ENCODE data around the gene B3GAT3.
A peak's percentile ranks its signal among the peaks of the same experiment; 100 is the strongest.
"Not testable (repeated sequence)": the region's sequence is repeated elsewhere in the genome, so short reads cannot be mapped to it uniquely, and the experiment has no call there.

B3GAT3 gene

DNA sequence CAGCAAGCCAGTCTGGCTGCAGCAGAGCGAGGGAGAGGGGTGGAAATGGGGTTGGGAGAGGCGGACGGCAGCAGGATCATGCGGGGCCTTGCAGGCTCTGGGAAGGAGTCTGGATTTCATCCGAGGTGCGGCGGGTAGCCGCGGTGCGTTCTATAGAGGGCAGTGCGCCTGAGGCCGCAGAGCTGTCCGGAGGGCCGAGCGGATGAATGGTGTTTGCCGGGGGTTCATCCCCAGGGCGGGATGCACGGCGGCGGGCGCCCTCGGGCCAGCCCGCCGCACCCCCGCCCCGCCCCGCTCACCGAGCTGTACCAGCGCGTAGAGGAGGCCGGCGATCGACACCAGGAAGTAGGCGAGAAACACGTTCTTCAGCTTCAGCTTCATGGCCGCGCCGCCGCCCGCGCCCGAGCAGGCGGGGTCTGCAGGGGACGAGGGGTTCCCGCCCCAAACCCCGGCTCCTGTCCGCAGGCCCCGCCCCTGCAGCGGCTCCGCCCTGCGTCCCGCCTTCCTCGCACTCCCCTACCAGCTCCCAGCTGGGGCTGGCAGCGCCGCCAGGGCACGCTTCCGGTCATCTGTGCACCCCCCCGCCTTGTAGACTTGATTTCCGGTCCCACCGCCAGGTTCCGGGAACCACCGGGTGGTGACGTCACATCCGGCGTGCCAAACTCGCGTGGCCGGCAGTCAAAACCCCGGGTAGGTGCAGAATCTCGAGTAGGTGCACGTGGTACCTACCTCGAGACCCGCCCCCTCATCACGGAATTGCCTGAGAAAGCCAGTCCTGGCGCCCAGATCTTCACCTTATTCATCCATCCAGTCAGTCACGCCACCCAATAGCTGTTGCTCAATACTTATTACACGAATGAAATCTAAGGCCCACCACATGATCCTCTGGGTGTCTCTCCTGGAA, at the start of gene B3GAT3:
B3GAT3 (minus strand) TSS at position 420 of the 904 bp plus-strand sequence; CDS start at position 381, 39 bp downstream.
- DNase-seq, result peak; percentile 94

DNA sequence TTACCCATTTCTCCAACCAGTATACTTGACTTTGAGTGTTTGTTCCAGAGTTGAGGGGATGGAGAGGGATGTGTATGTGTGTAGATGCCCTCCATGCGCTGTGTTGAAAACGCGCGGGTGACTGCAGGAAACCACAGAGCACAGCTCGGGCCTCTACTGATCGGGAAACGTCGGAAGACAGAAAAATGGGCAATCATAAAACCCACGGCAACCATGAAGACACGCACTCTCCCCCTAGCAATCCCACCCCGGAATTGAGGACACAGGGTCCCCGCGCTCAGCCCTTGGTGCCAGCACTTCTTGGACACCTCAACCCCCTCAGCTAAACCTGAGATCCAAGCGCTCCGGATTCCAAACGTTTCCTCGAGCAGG, 49.4 kb upstream of the B3GAT3 start:
- DNase-seq, result peak; percentile 64 to 67

DNA sequence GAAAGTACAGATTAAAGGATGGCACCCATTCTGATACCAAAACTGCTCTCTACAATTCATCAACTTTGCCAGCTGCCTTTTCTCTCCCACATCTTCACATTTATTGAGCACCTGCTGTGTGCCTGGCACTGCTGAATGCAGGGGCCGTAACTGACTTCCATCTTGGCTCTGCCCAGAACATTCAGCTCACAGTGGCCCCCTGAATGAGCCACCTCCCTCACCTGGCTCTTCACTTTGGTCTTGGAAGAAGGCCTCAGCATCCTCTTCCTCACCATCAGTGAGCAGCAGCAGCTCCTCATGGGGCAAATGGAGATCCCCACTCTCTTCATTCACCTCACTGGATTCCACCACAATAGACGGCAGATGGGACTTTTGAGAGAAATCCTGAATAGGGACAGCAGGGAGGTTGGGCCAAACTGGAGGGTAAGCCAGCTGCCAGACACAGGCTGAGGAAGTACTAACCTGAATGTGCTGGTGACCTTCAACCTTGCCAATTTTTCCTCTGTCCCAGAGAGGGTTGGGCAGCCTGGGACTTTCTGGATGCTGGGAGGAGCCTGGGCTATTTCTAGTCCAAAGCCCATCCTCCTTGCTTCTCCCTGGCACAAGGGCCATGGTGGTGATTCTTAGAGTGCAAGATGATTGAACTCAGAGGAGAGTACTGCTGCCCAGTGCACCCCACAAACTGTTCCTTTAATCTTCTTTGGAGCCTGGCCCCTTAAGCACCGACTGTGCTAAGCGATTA, 47.8 kb upstream of the B3GAT3 start:
- no peak for DNase-seq

DNA sequence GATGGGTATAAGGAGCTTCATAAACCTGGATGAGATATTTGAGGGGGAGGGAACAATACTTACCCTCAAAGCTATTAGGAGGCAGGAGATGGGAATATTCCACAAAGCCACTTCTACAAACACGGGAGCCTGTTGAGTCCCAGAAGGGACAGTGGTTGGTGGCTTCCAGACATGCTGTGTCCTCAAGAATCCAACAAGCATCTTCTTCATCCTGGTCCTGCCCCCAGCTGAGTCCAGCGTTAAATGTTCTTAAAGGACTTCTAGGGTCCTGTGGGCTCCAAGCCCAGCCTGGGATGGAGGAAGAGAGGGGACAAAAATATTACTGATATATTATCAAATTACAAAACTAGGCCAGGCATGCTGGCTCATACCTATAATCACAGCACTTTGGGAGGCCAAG, 45.7 kb upstream of the B3GAT3 start:
- no peak for DNase-seq

DNA sequence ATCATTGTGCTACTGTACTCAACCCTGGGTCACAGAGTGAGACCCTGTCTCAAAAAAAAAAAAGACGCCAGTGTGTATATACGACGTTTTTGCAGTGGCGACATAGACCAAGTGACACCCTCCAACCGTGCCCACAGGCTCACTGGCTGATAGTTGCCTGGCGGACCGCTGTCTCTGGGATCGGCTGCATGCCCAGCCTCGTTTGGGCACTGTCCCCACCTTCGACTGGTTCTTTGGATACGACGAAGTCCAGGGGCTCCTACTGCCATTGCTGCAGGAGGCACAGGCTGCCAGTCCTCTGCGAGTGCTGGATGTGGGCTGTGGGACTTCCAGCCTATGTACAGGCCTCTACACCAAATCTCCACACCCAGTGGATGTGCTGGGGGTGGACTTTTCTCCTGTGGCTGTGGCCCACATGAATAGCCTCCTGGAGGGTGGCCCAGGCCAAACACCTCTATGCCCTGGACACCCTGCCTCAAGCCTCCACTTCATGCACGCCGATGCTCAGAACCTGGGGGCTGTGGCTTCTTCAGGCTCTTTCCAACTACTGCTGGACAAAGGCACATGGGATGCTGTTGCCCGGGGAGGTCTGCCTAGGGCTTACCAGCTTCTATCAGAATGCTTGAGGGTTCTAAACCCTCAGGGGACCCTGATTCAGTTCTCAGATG, 44.6 kb upstream of the B3GAT3 start:
- no peak for DNase-seq

DNA sequence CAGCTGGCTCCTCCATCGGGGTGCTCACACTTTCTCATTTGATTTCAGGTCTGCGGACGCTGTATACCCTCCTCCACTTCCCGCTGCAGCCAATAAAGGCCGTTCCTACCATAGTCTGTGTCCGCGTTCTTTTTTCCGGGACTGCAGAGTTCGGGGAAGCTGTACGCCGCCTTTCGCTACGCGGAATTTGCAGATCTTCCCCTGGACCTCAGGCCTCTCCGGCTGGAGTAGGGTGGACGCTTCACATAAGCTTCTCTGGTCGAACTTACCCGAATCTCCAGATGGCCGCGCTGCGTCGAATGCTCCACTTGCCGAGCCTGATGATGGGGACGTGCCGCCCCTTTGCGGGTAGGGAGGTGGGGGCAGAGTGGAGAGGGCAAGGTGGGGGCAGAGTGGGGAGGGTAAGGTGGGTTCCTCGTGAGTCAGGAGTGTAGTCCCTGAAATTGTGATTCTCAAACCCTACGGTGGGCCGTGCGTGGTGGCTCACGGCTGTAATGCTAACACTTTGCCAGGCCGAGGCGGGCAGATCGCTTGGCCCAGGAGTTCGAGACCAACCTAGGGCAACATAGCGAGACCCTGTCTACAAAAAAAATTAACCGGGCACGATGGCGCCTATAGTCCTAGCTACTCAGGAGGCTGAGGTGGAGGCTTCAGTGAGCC, 43.9 kb upstream of the B3GAT3 start:
- peak; percentile 35 to 66 for DNase-seq

DNA sequence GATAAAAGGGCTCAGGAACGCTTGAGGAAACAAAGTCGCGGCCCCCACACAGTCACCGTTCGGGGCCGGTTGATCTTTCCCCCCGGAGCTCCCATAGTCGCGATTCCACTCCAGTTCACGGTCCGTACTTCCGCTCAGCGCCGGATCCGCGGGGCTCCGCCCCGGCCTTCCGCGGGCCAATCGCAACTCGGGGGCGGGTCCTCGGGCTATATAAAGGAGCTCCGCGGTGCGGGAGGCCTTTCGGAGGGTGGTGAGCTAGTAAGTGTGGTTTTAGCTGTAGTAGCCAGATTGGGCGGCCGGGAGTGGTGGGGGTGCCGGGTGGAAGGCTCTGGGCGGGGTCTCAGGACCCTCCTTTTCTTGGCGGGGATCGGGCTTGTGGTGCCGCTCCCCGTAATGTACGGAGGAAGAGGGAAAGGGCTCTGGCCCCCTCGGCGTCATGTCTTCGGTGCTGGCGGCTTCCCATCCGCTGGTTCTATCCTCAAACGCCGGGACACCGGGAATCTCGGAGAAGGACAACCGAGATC, 43.4 kb upstream of the B3GAT3 start, which contains the start of the genes C11orf98 and CSKMT:
C11orf98 (minus strand) TSS at position 136 of the 524 bp plus-strand sequence; CDS start at position 95, 41 bp downstream.
CSKMT (plus strand) TSS at position 238 of the 524 bp plus-strand sequence. CDS start 568 bp downstream, outside the sequence.
- DNase-seq, result peak; percentile 84 to 85

DNA sequence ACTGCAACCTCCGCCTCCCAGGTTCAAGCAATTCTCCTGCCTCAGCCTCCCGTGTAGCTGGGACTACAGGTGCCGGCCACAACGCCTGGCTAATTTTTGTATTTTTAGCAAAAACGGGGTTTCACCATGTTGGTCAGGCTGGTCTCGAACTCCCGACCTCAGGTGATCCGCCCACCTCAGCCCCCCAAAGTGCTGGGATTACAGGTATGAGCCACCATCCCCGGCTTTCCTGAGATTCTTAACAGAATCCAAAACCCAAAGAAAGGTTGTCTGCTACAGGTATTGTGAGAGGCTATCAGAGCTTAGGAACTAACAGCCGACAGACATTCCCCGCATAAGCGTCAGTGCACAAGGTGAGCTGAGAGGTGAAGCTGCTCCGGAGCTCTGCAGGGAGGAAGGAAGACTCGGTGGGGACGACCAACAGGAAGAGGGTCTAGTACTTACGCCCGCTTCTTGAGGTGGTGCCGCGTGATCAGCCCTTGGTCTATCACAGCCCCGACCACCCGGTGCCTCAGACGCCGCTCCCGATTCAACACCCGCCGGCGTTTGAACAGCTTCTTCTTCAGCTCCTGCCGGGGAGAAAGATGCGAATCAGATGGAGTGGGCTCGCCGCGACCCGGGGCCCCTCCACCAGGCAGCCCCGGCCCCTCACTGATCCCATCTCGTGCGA, 42.8 kb upstream of the B3GAT3 start:
- DNase-seq, result peak; percentile 52 to 58

DNA sequence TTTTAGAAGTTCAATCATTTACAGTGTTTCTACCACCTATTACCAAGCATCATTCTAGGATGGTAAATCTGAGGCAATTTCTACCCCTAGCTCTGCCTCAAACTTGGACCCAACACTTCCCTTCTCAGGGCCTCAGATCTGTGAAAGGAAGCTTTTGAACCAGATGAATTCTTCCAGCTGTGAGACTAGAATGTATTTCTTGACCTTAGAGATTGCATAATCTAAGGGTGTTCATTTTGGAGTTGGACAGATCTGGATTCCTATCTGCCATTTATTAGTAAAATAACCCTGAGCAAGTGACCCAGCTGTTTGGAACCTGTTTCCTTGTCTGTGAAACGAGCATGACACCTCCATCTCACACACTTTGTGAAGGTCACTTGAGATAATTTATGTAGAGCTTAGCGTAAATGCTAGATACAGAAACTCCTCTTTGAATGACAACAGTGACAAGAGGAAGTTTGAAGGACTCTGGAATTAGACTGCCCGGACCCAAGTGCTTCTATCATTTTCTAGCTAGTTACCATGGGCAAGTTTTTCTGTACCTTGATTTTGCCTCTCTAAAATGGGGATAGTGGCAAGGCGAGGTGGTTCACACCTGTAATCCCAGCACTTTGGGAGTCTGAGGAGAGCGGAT, 35.1 kb upstream of the B3GAT3 start:
- DNase-seq, result peak in 1 of 2 experiments; percentile 12

DNA sequence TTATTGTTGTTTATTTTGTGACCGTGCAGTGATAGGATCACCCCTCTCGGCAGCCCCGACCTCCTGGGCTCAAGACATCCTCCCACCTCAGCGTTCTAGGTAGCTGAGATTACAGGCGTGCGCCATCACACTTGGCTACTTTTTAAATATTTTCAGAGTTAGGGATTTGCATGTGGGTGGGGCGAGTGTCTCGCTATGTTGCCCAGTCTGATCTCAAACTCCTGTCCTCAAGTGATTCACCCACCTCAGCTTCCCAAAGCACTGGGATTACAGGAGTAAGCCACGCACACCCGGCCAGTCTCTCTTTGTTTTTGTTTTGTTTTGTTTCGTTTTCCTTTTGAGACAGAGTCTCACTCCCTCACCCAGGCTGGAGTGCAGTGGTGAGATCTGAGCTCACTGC, 32.5 kb upstream of the B3GAT3 start:
- DNase-seq, result no peak

DNA sequence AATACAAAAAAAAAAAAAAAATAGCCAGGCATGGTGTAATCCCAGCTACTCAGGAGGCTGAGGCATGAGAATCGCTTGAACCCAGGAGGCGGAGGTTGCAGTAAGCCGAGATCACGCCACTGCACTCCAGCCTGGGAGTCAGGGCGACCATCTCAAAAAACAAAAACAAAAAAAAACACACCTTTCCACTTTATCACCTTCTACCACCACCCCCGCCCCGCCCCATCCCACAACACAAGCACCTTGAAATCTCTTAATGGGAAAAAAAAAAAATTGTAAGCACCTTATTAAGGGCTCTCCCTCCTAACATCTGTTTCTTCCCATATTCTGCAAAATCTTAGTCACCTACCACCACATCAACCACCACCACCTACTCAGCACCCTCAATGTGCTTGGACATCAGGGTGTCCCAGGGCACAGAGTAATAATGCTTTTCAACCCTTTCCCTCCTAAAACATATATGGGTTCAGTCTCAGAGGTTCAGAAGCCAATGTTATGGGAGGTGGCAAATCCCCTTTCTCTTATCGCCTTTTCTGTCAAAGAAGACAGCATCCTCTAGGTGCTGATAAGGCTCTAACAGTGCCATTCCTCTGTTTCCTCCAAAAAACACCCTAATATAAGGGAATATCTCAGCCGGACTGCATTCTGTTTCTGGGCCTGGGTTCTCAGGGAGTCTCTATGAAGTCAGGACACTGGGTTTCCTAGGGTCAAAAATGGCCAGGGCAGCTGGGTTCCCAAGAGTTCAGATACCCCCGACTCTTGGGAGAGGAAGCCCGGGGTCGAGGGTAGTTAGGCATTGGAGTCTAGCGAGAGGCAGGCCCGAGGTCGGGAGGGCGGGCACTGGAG, 30.6 kb upstream of the B3GAT3 start:
- DNase-seq, result no peak

DNA sequence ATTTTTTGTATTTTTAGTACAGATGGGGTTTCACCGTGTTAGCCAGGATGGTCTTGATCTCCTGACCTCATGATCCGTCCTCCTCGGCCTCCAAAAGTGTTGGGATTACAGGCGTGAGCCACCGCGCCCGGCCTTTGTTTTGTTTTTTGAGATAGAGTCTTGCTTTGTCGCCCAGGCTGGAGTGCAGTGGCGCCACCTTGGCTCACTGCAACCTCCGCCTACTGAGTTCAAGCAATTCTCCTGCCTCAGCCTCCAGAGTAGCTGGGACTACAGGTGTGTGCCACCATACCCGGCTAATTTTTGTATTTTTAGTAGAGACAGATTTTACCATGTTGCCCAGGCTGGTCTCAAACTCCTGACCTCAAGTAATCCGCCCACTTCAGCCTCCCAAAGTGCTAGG, 28.5 kb upstream of the B3GAT3 start:
- DNase-seq, result not testable (repeated sequence)

DNA sequence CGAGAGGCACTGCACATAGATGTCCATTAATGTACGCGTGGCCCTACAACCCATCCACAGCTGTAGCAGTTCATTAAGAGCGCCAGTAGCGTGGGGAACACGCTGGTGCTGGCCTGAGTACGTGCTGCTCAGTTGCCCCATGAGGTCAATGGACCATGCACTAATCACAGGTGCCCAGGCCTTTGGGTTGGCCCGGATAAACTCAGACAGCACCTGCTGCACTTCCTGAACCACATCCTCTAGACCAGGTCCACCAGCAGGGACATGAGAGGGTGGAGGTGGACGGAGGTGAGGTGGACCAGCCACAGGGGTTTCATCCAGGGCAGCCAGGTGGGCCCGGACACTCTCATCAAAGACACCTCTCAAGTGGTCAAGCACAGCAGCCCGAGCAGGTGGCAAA, 27.7 kb upstream of the B3GAT3 start:
- DNase-seq, result no peak

DNA sequence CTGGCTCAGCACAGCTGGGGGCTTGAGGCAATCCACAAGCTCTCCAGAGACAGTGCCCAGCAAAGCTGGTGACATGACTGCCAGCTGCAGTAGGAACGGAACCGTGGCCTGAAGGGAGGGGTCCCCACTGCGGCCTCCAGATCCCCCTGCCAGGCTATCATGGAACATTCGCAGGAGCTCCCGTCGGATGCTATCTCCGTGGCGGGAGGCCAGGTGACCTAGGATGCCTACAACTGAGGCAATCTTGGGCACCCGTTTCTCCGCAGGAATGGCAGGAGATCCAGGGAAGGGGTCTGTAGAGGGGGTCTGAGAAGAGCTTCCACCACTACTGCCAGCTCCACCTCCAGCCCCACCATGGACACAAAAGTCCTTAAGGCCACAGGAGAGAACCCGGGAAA, 27.2 kb upstream of the B3GAT3 start:
- no peak for DNase-seq

DNA sequence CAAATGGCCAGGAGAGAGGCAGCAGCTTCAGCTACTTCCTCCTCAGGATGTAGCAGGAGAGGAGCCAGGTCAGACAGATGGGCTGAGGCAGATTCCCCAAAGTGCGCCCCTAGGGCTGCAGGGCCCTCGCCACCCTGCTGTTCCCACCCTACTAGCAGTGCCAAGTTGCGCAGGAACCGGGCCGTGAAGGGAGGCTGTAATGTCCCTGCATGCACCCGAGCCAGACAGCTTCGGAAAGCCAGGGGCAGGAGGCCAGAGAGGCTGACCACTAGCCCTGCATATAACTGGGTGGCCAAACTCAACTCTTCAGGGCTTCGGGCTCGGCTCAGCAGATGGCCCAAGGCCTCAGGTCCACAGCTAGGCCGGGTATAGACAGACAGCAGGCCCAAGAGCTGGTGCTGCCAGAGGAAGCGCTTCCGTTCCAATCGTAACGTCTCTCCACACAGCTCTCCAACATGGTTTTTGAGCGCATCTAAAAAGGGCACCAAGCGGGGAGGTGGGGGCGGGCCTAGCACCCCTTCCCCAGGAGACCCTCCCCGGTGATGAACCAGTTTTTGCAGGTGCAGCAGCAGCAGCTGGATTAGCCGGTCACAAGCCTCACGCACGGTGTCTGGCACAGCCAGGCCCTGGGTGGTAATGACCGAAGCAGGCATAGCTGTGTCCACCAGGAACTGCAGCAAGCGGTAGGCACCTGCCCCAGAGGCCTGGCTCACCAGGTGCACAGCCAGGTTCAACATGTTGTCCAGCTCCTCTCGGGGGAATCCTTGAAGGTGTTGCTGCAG, 26.6 kb upstream of the B3GAT3 start:
- DNase-seq, result no peak

DNA sequence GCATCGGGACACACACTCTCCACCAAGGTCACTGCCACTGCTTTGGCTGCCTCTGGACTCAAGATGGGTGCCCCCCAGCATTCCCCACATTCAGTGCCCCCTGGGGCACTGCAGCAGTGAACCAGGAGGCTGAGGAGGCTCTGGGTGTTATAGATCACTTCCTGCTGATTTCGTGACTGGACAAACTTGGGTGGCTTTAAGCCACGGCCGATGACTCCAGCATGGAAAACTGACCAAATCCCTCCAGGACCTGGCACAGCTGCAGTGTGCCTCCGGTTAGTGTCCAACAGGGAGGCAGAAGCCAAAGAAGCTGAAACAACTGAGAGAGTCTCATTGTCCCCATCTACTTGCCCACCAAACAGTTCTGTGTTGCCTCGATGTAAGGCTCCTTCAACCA, 25.8 kb upstream of the B3GAT3 start:
- no peak for DNase-seq

DNA sequence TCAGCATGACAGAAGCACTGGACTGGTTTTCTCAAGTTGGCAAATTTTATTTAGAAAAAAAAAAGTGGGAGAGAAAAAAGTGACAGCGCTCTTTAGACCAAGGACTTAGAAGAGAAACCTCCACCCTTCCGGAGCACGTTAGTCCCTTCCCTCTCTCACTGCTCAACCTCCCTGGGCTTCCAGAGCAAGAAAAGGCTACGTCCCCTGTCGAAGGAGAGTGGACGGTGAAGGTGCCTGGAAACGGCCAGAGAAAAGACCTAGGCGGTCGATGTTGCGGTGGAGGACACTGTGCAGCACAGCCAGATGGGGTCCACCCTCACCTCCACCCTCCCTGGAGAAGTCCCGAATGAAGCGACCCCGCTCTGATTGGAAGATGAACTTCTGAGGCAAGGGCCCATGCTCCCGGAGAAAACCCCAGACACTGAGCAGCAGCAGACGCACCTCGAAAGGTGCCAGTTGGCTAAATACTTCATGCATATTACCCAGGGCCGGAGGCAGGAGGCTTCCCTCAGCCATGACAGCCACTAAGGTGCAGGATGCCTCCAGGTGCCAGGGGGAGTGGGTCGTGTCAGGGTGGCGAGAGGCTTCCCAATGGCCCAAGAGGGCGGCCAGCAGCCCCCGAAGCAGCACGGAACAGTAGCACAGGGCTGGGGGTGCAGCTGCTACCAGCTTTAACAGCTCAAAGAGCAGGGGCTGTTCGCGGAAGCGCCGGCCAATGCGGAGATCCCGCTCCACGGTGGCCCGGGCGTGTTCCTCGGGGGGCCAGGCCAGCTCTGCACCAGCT, 25.2 kb upstream of the B3GAT3 start:
- no peak for DNase-seq

DNA sequence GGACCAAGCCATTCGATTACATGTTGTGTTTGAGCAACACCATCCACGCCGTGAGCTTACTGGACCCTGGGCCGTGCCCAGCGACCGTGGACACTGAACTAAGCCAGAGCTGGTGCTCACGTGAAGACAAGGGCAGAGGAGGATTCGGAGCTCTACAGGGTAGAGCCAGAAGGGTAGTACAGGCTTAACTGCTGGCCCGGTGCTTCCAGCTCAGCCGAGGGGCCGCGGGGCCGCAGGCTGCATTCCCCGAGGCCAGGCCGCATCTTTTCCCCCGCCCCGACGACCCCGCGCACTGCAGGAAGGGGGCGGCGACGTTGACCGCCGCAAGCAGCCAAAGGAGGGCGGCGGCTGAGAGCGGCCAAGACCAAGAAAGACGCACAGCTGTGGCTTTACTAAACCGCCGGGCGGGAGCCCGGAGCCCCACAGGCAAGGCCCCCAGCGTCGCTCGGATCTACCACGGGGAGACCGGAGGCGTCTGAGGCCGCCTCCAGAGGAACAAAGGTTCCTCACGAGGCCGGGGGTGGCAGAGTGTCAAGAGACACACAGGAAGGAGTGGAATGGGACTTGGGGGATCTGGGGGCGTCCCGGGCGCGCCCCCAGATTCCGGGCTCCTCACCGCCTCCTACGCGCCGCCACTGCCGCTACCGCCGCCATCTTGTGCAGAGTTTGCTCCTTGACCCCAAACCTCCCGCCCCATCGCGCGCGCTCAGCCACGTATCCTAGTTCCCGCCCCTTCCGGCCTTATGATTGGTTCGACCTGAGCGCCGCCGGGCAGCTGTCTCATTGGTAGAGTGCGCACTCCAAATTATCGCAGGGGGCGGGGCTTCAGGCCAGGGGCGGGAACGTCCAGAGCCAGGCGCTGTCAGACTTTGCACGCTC, 24.4 kb upstream of the B3GAT3 start, which contains the start of gene GANAB:
GANAB (minus strand) TSS at position 668 of the 879 bp plus-strand sequence; CDS start at position 654, 14 bp downstream.
- peak; percentile 96 to 98 for DNase-seq

Data from AML-193 (cell line).